AG10803 (cell line): ENCODE results near the gene BCL11B.

Experiments
- DNase-seq: peaks from one replicate; pipeline ENCODE4 v3.0.0; 2010; ENCODE audit warnings: low read depth
- H3K4me3 ChIP-seq: 2 replicates; pipeline ENCODE4 v1.5.1; 2011; ENCODE audit warnings: mild to moderate bottlenecking, low read length, control low read depth
- TF ChIP-seq, protein P1 (sequence below): conservative IDR thresholded peaks from 2 replicates; pipeline ENCODE4 v1.5.1; 2011; ENCODE audit warnings: mild to moderate bottlenecking, low read length, control low read depth, inconsistent platforms

The BCL11B gene

GRCh38 chr14:99177886-99178835 is 93.8 kb downstream of the BCL11B start:
- H3K4me3 ChIP-seq = no peak overlapping the region
- TF ChIP-seq, protein P1, sequence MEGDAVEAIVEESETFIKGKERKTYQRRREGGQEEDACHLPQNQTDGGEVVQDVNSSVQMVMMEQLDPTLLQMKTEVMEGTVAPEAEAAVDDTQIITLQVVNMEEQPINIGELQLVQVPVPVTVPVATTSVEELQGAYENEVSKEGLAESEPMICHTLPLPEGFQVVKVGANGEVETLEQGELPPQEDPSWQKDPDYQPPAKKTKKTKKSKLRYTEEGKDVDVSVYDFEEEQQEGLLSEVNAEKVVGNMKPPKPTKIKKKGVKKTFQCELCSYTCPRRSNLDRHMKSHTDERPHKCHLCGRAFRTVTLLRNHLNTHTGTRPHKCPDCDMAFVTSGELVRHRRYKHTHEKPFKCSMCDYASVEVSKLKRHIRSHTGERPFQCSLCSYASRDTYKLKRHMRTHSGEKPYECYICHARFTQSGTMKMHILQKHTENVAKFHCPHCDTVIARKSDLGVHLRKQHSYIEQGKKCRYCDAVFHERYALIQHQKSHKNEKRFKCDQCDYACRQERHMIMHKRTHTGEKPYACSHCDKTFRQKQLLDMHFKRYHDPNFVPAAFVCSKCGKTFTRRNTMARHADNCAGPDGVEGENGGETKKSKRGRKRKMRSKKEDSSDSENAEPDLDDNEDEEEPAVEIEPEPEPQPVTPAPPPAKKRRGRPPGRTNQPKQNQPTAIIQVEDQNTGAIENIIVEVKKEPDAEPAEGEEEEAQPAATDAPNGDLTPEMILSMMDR = no peak
- no peak for DNase-seq

- DNase-seq = no peak
- no peak overlapping the region for H3K4me3 ChIP-seq
- TF ChIP-seq, protein P1 = no peak
These were observed 94.8 kb downstream of the BCL11B start for GRCh38 chr14:99177046-99177655.

GRCh38 chr14:99176156-99176945 is 95.6 kb downstream of the BCL11B start:
- TF ChIP-seq, protein P1 = no peak
- DNase-seq = no peak
- H3K4me3 ChIP-seq = no peak overlapping the region

- DNase-seq = no peak
- TF ChIP-seq, protein P1 = no peak
- no peak overlapping the region for H3K4me3 ChIP-seq
These were observed 96.5 kb downstream of the BCL11B start for GRCh38 chr14:99175331-99176155.

DNA sequence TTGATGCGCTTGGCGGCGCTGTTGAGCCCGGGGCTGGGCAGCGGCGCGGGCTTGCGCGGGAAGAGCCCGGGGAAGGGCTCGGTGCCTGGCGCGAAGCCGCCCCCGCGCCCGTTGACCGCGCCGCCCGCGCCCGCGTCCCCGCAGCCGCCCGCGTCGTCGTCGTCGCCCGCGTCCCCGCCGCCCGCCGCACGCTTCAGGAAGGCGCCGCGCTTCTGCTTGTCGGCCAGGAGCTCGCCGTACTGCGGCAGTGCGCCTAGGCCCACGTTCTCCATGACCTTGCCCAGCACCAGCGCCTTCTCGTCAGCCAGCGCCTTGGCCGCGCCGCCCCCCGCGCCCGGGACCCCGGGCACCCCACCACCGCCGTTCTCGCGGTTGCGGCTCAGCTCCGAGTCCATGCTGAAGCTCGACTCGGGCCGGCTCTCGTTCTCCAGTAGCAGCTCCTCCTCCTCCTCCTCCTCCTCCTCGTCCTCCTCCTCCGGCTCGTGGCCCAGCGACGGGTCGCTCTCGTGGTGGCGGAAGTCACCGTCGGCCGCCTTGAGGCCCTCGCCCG is 97.2 kb downstream of the BCL11B start:
- H3K4me3 ChIP-seq = no peak overlapping the region
- no peak for DNase-seq
- TF ChIP-seq, protein P1 = no peak

- no peak for DNase-seq
- TF ChIP-seq, protein P1 = no peak
- H3K4me3 ChIP-seq = no peak overlapping the region
These were observed 97.8 kb downstream of the BCL11B start for GRCh38 chr14:99174081-99174769.
